ENCODE data around the gene KIZ. TPM values are rescaled to one million over a fixed set of nuclear protein-coding genes. Genes with fewer than 3 reads are reported as not detected.

The KIZ gene
- total RNA-seq, 1 donor from 2014 or later: 42.3 TPM

DNA sequence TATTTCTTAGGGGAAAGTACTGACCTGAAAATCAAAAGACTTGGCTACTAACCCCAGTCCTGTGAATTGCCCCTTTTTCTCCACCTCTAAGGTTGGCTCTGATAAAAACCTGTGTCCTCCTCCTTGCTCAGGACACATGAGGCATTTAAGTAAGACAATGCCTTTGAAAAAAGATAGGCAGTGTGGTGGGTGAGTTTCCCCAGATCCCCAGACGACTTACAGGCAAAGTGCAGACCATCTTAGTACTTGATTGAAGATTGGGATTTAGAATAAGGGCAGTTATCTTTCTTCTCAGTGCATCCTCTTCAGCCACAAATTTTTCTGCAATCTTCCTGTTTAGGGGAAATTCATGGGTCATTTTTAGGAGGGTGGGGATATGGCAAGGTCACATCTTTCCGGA, 87.8 kb downstream of the KIZ start:
- Histone ChIP-seq H3K27ac (replicated peaks) (no peak overlapping the region), H3K4me1 (no peaks in the 10 kb centered on the region), H3K4me3 (no peak overlapping the region), H3K27me3 (ENCODE audit: low read depth) (no peaks in the 10 kb centered on the region), H3K9me3 (replicated peaks) (no peaks in the 10 kb centered on the region), H3K36me3 (peaks cover 13% of the 10 kb centered on the region)
- intact Hi-C loops (cut with micrococcal nuclease): no loop called here
- DNase-seq: no peak
- TF ChIP-seq, protein P1, sequence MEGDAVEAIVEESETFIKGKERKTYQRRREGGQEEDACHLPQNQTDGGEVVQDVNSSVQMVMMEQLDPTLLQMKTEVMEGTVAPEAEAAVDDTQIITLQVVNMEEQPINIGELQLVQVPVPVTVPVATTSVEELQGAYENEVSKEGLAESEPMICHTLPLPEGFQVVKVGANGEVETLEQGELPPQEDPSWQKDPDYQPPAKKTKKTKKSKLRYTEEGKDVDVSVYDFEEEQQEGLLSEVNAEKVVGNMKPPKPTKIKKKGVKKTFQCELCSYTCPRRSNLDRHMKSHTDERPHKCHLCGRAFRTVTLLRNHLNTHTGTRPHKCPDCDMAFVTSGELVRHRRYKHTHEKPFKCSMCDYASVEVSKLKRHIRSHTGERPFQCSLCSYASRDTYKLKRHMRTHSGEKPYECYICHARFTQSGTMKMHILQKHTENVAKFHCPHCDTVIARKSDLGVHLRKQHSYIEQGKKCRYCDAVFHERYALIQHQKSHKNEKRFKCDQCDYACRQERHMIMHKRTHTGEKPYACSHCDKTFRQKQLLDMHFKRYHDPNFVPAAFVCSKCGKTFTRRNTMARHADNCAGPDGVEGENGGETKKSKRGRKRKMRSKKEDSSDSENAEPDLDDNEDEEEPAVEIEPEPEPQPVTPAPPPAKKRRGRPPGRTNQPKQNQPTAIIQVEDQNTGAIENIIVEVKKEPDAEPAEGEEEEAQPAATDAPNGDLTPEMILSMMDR (IDR thresholded peaks at IDR 0.05; ENCODE audit: borderline replicate concordance): no peak

DNA sequence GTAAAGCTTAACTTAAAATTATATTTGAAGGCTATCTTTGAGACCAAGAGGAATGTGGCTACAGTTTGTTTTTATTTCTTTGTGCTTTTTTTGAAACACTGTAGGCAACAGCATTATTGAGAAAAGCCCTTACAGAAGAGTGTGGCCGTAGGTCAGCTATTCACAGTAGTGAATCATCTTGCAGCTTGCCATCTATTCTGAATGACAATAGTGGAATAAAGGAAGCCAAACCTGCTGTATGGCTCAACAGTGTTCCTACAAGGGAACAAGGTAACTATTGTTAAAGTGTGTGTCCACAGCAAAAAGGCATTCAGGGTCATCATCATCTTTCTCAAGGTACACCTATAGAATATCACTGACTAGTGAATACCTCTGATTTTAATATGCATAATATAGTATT, 88.5 kb downstream of the KIZ start:
- H3K4me1 ChIP-seq: no peaks in the 10 kb centered on the region
- no peak overlapping the region for H3K27ac ChIP-seq (replicated peaks)
- TF ChIP-seq, protein P1 (IDR thresholded peaks at IDR 0.05; ENCODE audit: borderline replicate concordance): no peak
- H3K4me3 ChIP-seq: no peak overlapping the region
- H3K36me3 ChIP-seq: peaks cover 16% of the 10 kb centered on the region
- DNase-seq: no peak
- H3K9me3 ChIP-seq (replicated peaks): no peaks in the 10 kb centered on the region
- no peaks in the 10 kb centered on the region for H3K27me3 ChIP-seq (ENCODE audit: low read depth)
- intact Hi-C loops (cut with micrococcal nuclease): no loop called here

DNA sequence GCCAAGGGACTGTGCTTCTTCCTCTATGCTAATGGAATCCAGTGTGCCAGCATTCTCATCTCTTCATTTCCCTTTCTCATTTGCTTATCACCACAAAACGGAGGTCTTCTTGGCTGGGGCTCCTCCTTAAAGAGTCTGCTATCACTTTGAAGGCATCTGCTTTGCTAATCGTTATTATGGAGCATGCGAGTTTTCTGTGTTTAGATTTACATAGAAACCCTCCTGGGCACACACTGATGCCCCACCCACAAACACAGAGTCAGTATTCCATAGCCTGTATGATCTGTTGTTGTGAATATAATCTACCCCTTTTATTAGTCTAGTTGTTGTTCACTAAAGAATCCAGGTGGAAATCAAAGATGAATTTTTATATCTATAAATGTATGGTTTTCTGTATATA, 93.8 kb downstream of the KIZ start:
- Histone ChIP-seq H3K36me3 (peaks cover 17% of the 10 kb centered on the region), H3K27me3 (ENCODE audit: low read depth) (no peaks in the 10 kb centered on the region), H3K4me3 (no peak overlapping the region), H3K27ac (replicated peaks) (no peak overlapping the region), H3K9me3 (replicated peaks) (no peaks in the 10 kb centered on the region), H3K4me1 (no peaks in the 10 kb centered on the region)
- DNase-seq: no peak
- TF ChIP-seq, protein P1 (IDR thresholded peaks at IDR 0.05; ENCODE audit: borderline replicate concordance): no peak
- intact Hi-C loops (cut with micrococcal nuclease): no loop called here

DNA sequence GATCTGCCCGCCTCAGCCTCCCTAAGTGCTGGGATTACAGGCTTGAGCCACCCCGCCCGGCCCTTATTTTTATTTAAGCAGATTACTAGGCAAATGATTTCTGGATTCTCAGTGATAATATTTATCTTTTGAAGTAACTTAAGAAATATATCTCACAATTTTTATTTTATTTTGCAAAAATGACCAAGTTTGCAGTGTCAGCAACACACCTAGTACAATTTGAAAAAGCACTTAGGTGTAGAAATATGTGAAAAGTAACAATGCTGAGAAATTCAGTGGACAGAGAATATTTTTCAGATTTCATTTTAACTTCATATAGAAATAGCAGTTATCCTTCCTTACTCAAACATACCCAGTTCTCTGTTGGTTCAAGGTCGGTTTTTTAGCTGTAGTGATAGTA, 98.3 kb downstream of the KIZ start:
- no peaks in the 10 kb centered on the region for H3K27me3 ChIP-seq (ENCODE audit: low read depth)
- DNase-seq: no peak
- H3K4me3 ChIP-seq: no peak overlapping the region
- no peak overlapping the region for H3K27ac ChIP-seq (replicated peaks)
- intact Hi-C loops (cut with micrococcal nuclease): no loop called here
- H3K36me3 ChIP-seq: peaks cover 33% of the 10 kb centered on the region
- no peaks in the 10 kb centered on the region for H3K9me3 ChIP-seq (replicated peaks)
- no peaks in the 10 kb centered on the region for H3K4me1 ChIP-seq
- TF ChIP-seq, protein P1 (IDR thresholded peaks at IDR 0.05; ENCODE audit: borderline replicate concordance): no peak

DNA sequence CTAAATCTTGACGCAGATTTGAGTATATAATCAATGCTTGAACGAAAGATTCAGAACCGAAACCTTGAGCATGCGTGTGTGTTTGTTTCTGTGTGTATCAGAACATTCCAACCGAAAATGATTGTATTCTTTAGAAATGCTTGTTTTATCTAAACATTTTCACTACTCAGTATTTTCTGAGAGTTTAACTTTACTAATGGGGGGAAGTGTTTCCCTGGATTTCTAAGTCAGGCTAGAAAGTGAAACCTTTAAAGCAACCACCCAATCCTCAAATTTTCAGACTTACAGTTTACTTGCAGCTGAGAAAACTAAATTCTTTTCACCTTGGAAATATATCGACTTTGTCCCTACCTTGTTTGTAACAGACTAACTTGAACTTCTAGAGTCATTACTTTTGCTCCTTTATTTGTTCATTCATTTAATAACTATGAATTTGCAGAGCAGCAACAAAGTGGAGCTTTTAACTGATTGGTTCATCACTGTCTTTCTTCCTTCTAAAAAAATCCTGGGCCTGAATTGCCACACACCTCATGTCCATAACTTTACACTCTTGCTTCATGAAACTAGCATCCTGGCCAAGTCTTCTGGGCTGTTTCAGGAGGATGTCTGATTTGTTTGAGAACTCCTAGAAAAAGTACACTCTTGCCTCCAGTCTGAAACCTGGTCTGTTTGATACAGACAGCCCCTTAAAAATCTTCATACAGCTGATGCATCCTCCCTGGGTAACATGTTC, 99.5 kb downstream of the KIZ start:
- TF ChIP-seq, protein P1 (IDR thresholded peaks at IDR 0.05; ENCODE audit: borderline replicate concordance): no peak
- no peaks in the 10 kb centered on the region for H3K9me3 ChIP-seq (replicated peaks)
- intact Hi-C loops (cut with micrococcal nuclease): no loop called here
- H3K4me1 ChIP-seq: no peaks in the 10 kb centered on the region
- DNase-seq: no peak
- no peak overlapping the region for H3K4me3 ChIP-seq
- H3K27me3 ChIP-seq (ENCODE audit: low read depth): no peaks in the 10 kb centered on the region
- peaks cover 43% of the 10 kb centered on the region for H3K36me3 ChIP-seq
- H3K27ac ChIP-seq (replicated peaks): no peak overlapping the region

All from left ventricle myocardium inferior (tissue), 1 donor.